K562 (cell line): Measurements from ENCODE around the gene BLTP3A.

Source experiments
- ATF2 ChIP-seq: sonication (generic); formaldehyde crosslinking; IDR thresholded peaks from 2 replicates; pipeline ENCODE4 v1.8.1; 2022; ENCODE audit warnings: missing genetic modification reagents
- CBX5 ChIP-seq: IDR thresholded peaks from 2 replicates; pipeline ENCODE4 v1.6.1; 2014; ENCODE audit warnings: low read depth, borderline replicate concordance

- TF ChIP-seq ATF2 (CRISPR knock-in tag) (no peak), CBX5 (no peak)
These were observed 2.0 kb downstream of the BLTP3A start for GRCh38 chr6:34793877-34794276.
